Activated CD4-positive, alpha-beta T cell treated with anti-CD3 and anti-CD28 coated beads, Interleukin-2, amount 50 U/mL, for 48 hours (primary cell): ENCODE data around the gene PIK3R2.

Experiments
- DNase-seq, 2 experiments: peaks; one replicate each; pipeline ENCODE4 v3.0.0-alpha.2; 2020

The PIK3R2 gene

DNA sequence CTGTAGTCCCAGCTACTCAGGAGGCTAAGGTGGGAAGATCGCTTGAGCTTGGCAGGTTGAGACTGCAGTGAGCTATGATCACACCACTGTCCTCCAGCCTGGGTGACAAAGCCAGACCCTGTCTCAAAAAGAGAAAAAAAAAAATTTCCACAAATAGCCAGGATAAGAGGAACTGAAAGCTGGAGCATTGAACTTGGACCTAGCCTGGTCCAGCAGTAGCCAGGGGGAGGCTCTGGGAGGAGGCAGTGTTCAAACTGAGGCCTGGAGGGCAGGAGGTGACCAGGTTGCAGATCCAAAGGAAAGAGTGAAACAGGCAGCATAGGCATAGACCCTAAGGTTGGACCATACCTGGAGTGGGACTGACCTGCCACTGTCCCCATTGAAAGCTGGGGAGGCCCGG, 26.9 kb upstream of the PIK3R2 start:
- no peak for DNase-seq

DNA sequence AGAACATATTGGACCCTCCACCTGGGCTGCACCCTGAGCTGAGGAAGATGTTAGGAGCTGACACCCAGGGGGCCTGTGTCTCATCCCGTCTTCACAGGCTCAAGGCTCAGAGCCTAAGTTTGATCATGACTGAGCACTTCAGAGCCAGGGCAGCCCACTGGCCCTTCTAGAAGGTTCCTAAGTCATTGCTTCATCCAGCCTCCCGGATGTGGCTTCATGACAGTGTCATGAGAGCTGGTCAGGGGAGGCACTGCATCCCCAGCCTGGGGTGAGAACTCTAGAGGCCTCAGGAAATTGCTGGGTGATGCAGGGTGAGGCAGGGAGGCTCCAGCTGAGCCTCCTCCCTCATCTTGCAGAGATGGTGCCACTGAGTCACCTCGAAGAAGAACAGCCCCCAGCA, 24.9 kb upstream of the PIK3R2 start:
- DNase-seq: no peak

DNA sequence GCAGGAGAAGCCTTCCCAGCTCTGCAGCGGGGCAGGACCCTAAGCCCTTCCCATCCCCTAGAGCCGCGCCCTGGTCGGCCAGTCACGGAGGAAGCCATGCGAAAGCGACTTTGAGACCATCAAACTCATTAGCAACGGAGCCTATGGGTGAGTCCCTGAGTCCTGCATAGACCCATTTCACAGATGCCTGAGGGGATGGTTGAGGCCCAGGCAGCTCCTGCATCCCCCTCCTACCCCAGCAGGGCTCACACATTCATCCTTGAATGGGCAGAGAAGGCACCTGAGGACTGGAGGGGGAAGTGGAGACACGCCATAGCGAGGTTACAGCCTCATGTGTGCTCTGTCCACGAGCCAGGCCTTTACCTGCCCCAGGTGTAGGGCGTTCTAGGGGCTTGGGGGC, 24.2 kb upstream of the PIK3R2 start:
- DNase-seq: no peak

DNA sequence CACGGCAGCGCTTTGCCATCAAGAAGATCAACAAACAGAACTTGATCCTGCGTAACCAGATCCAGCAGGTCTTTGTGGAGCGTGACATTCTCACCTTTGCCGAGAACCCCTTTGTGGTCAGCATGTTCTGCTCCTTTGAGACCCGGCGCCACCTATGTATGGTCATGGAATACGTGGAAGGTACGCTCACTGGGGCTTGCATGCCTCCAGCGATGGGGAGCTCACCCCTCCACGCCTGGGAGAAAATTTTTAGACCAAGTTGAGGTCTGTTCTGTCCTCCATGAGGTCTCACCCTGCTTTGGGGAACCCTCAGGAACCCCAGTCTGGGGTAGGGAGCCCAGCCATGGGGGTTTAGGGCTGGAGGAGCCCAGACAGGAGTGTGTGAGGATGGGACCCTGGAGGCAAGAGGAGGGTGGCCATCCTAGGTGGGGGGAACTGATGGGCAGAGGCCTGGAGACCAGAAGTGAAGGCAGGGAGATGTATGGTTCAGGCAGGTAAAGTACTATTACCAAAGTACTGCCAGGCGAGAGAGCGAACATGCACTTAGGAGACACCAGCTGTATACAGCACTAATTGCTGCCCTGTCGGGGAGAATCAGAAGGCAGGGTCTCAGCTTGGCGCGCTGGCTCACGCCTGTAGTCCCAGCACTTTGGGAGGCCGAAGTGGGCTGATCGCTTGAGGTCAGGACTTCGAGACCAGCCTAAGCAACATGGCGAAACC, 22.3 kb upstream of the PIK3R2 start:
- DNase-seq: no peak

DNA sequence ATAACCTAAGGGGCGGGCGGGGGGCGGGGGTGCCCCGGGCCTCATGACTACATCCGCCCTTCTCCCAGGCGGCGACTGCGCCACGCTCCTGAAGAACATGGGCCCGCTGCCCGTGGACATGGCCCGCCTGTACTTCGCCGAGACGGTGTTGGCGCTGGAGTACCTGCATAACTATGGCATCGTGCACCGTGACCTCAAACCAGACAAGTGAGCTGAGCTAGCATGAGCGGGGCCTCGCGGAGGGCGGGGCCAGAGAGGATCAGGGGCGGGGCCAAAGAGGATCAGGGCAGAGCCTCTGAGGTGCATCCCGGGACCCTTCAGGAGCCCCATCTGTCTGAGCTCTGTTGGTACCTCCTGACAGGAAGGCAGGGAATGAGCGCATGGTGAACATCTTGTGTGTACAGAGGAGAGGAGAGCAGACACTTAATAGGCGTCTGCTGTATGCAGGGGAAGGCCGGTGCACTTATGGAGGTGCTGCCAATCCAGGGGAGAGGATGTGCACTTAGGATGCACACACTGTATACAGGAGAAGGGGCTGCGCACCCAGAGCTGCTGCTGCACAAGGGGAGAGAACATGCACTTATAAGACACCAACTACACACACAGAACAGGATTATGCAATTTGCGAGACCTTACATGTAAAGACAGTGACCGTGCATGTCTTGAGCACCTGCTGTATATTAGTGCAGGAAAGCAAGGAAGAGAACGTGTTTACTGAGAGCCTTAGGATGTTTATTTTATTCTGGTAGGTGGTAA, 20.9 kb upstream of the PIK3R2 start:
- peak in 1 of 2 experiments; percentile 28 for DNase-seq

DNA sequence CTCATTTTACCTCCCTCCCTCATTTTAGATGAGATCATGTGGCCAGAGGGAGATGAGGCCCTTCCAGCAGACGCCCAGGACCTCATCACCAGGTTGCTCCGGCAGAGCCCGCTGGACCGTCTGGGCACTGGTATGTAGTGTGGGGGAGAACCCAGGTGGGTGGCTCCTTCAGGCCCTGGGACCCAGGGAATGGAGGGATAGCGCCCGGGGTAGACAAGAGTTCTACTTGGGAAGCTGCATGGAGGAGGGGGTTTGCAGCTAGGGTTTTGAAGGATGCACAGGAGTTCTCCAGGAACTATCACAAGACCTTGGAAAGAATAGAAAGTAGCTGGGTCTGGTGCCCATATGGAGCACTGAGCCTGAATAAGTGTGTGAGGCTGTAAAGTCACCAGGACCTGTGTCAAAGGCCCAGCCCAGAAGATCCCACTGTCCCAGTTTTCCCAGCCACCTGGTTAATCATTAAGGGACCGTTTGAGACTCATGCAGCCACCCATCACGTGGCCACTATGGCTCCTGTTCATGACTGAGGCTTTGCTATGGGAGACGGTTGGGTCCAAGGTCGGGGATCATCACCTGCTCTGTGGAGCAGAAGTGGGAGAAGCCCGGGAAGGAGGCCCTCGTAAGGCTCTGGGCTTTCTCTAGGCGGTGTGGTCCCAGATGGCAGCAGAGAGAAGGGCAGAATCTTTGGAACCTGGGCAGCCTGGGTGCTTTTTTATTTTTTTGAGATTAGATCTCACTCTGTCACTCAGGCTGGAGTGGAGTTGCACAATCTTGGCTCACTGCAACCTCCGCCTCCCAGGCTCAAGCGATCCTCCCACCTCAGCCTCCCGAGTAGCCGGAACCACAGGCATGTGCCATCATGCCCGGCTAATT, 17.0 kb upstream of the PIK3R2 start:
- DNase-seq: no peak

DNA sequence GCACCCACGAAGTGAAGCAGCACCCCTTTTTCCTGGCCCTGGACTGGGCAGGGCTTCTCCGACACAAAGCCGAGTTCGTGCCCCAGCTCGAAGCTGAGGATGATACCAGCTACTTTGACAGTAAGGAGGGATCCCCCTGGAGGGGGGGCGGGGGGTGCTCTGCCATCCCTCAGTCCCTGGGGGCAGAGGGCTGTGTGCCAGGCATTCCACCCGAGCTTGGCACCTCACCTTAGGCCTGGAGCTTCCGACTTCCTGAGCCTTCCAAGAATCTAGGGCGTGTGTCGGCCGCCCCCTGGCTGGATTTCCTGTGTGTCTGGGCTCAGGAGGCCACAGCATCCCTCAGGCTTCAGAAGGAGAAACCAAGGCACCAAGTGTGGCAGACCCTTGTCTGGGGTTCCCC, 15.7 kb upstream of the PIK3R2 start:
- DNase-seq: no peak

DNA sequence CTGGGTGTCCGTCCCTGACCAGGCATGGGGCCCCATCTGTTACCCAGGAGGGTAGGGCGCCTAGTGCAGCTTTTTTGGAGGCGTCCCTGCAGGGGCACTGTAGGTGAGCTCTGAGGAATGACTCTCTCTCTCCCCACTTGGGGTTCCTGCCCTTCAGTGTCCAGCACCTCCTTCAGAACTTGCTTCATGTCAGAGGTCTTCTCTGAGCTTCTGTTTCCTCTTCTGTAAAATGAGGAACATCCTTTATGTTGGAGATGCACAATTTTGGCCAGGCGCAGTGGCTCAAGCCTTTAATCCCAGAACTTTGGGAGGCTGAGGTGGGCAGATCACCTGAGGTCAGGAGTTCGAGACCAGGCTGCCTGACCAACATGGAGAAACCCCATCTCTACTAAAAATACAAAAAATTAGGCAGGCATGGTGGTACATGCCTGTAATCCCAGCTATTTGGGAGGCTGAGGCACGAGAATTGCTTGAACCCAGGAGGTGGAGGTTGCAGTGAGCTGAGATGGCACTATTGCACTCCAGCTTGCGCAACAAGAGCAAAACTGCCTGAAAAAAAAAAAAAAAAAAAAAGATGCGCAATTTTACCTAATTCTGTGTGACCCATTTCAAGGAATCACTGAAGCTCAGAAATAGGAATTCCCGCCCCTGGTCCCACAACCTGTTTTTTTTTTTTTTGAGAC, 15.2 kb upstream of the PIK3R2 start:
- DNase-seq: no peak

DNA sequence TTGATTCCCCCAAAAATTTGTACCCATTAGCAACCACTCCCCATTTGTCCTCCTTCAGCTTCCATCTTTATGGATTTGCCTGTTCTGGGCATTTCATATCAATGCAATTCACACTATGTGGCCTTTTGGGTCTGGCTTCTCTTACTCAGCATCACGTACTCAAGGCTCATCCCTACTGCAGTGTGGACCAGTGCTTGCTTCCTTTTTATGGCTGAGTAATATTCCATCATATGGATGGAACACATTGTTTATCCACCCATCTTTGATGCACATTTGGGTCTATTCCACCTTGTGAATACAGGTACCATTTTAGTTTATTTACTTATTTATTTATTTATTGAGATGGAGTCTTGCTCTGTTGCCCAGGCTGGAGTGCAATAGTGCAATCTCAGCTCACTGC, 12.5 kb upstream of the PIK3R2 start:
- no peak for DNase-seq

DNA sequence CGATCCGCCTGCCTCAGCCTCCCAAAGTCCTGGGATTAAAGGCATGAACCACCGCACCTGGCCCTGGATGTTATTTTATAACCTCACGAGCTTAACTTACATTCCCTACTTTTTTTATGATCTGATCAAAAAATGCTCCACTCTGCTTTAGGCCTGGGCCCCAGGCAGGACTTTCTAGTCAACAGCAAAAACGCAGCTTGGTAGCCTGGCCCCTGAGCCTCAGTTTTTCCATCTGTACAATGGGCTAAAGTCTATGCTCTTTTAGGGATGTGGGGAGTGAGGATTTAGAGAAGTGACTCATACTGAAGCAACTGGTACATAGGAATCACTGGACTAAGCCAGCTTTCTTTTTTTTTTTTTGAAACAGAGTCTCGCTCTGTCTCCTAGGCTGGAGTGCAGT, 11.9 kb upstream of the PIK3R2 start:
- DNase-seq: no peak

DNA sequence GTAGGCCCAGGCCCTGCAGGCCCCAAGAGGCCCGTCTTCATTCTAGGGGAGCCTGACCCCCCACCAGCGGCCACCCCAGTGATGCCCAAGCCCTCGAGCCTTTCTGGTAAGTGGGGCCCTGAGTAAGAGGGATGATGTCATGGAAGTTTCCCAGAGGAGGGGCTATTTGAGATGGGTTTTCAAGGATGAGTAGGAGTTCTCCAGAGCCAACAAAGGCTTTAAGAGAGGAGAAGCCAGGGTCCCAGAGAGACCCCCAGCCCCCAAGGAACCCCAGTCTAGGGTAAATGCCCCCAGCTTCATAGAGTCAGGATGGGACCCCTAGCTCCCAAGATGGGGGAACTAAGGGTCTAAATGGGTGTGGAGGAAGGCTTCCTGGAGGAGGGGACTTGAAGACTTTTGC, 9.1 kb upstream of the PIK3R2 start:
- DNase-seq: no peak

DNA sequence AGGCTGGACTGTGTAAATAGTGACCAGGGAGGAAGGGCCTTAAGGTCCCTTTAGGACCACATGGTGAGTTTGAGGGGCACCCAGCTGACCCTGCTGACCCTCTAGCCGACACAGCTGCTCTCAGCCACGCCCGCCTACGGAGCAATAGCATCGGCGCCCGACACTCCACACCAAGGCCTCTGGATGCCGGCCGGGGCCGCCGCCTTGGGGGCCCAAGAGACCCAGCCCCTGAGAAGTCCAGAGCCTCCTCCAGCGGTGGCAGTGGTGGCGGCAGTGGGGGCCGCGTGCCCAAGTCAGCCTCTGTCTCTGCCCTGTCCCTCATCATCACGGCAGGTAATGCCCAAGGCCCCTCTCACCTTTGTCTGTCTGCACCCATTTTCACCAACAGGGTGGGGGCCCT, 8.6 kb upstream of the PIK3R2 start:
- no peak for DNase-seq

DNA sequence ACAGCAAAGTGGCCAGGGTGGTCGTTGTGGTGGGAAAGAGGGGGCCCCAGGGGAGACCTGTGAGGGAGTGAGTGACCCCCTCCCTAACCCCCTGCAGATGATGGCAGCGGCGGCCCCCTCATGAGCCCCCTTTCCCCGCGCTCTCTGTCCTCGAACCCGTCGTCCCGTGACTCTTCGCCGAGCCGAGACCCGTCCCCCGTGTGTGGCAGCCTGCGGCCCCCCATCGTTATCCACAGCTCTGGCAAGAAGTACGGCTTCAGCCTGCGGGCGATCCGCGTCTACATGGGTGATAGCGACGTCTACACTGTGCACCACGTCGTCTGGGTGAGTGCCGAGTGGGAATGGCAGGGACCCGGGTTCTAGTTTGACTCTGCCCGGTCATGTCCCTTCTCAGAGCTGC, 8.1 kb upstream of the PIK3R2 start:
- DNase-seq: no peak

DNA sequence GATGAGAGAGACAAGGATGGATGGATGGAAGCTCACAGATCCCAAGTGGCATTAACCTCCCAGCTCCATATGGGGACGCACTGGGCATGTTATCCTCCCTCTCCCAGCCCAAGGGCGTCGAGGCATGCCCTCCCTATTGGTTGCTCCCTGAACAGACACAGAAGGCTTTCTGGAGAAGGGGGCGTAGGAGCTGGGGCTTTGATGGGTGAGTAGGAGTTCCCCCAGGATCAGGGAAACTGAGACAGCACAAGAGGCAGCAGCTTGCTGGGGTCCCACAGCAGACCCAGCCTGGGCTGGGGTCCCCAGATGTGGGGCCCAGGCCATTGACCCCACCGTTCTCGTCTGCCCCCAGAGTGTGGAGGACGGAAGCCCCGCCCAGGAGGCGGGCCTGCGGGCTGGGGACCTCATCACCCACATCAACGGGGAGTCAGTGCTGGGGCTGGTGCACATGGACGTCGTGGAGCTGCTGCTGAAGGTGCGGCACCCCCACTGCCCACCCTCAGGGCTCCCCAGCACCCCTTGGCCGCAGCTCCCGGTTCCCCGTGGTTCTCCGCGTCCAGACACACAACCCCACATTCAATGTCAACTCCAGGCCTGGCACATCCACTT, 7.5 kb upstream of the PIK3R2 start:
- DNase-seq: no peak

DNA sequence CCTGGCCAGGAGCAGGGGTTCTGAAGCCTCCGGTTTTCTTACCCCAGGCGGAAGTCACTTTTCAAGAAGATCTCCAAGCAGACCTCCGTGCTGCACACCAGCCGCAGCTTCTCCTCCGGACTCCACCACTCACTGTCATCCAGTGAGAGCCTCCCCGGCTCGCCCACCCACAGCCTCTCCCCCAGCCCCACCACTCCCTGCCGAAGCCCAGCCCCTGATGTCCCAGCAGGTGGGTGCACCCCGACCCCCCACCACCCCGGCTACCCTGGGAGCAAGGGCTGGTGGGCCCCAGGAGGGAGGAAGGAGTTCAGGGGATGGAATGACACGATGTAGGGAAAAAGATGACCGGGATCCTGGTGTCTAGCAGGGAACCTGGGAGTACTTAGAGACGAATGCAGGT, 5.6 kb upstream of the PIK3R2 start:
- DNase-seq: no peak

DNA sequence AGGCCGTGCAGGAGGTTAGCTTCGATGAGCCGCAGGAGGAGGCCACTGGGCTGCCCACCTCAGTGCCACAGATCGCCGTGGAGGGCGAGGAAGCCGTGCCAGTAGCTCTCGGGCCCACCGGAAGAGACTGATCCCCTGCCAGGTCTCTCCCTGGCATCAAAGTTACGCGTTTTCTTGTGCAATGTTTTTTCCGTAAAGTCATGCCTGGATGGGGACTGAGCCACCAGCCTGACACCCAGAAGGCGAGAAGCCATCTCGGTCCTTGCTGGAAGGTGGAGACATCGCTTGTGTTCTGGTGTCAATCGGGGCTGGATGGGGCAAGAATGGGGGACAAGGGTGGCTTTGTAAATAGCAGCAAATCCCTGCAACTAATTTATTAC, 3.4 kb upstream of the PIK3R2 start:
- no peak for DNase-seq

DNA sequence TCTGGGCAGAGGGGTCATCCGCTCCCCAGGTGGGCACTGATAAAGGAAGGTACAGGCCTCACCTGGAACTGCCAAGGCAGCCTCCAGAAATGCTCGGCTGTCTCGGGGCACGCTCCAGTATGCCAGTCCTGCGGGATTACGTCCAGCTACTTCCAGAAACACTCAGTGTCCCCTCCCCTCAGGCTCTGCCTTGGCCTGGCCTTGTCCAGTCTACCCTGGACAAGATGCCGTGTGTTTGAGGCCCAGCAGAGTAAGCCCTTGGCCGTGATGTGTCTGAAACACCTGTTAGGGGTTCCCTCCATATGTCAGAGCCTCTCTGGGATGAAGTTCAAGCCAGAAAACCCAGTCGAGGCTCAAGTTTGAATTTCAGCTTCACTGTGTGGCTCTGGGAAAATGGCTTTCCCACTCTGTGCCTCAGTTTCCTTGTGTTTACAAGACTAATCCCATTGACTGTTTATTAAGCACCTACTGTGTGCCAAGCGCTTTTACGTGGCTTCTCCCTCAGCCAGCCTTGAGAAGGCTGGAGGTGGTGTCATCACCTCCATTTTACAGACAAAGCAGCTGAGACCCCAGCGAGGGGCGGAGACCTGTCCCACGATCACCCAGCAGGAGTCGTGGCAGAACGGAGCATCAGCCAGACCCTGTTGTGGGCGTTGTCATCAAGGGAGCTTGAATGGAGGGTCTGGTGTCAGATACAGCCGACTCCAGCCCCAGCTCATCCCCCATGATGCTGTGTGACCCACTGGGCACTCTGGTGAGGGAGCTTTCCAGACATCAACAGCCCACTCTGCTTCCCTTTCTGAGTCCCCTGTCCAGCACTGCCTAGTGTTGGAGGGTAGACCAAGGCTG, 2.0 kb upstream of the PIK3R2 start:
- no peak for DNase-seq

DNA sequence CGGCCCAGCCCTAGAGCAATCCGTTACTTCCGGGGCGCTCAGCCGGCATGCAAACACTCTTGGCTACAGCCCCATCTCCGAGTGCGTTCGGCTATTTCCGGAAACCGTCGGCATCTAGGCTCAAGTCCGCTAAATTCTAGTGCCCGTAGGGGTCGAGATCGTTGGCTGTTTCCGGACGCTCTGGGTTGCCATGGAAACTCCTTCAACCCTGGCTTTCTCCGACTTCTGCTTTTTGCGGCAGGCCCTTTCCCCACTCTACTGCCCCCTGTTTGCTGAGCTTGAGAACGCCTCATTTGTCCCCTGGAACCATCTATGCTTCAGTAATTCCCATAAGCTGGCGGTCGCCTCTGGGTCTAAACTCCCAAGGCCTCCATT, 534 bp upstream of the PIK3R2 start:
- peak; percentile 99 for DNase-seq

DNA sequence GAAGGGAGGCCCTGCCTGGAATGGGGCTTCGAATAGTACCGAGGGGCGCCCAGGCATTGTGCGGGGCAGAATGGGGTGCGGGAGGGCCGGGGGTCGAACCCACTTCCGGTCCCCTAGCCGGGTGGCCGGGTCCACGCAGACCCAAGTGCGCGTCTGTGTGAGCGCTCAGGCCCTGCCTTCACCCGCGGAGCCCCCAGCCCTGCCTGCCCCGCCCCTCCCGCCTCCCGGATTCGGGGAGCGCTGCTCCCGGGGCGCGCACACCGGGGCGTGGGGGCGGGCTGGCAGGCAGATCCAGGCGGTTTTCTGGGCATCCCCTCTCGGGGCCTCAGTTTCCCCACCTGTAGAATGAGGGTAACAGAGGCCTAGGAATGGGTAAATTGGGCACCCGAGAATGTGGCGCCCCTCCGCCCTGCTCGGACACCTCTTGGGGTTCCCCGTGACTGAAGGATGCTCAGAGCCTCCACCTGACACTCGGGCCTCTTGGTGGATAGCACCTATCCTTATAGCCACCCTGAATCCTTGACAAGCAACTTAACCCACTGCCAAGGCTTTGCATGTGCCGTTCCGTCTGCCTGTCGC, 682 bp downstream of the PIK3R2 start:
- peak; percentile 30 to 33 for DNase-seq

DNA sequence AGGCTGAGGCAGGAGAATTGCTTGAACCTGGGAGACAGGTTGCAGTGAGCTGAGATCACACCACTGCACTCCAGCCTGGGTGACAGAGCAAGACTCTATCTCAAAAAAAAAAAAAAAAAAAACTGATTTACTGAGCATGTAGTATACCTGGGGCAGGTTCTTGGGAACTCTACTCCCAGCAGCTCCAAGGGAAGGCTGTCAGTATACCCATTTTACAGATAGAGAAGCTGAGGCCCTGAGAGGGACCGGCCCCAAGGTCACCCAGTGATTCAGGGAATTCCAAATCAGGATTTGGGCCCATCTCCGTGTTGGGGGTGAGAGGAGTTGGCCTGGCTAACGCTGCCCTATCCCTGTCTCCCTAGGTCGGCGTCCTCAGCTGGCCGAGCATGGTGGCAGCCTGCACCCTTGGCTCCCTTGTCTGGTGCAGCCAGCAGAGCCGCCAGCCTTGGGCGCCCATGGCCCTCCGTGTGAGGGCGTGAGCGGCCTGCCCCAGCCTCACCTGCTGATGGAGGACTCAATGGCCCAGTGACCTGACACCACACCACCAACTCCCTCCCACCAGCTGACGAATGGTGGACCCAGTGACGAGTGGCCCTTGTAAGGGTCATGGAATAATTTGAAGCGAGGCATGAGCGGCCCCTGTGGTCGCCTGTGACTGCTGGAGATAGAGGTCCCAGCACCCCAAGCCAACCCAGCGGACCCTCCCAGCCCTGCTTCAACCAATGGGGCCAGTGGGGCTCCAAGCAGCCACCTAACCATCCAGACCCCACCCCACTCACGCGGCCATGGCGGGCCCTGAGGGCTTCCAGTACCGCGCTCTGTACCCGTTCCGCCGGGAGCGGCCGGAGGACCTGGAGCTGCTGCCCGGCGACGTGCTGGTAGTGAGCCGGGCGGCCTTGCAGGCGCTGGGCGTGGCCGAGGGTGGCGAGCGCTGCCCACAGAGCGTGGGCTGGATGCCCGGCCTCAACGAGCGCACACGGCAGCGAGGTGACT, 2.4 kb downstream of the PIK3R2 start:
- no peak for DNase-seq
